HepG2 (cell line): ENCODE data around the gene PRPF4. TPM values are rescaled to one million over a fixed set of nuclear protein-coding genes. Genes with fewer than 3 reads are reported as not detected.

ENCODE experiments used
- HMG20A ChIP-seq: IDR thresholded peaks from 2 replicates; pipeline ENCODE4 v1.6.1; 2016; ENCODE audit warnings: borderline replicate concordance
- HNRNPUL1 ChIP-seq: fragments of 200-400 bp; formaldehyde crosslinking; IDR thresholded peaks from 2 replicates; pipeline ENCODE4 v1.6.1; 2017; ENCODE audit warnings: low read depth, mild to moderate bottlenecking, low read length, moderate library complexity
- JUND ChIP-seq: sonication (generic); formaldehyde crosslinking; IDR thresholded peaks from 2 replicates; pipeline ENCODE4 v1.8.0; 2022; ENCODE audit warnings: mild to moderate bottlenecking, missing genetic modification reagents
- RAD21 ChIP-seq: fragments of 450-650 bp; formaldehyde crosslinking; IDR thresholded peaks from 2 replicates; pipeline ENCODE4 v1.5.0; 2020; ENCODE audit warnings: mild to moderate bottlenecking
- RFX1 ChIP-seq: fragments of 450-650 bp; IDR thresholded peaks from 2 replicates; pipeline ENCODE4 v1.6.1; 2017
- SP1 ChIP-seq, 2 experiments: fragments of 450-650 bp in 1 of 2; sonication (generic) in 1 of 2; formaldehyde crosslinking in 1 of 2; IDR thresholded peaks; 2 replicates each; pipeline versions ENCODE4 v1.4.0 to v1.6.1; 2016 to 2020; ENCODE audit warnings: missing genetic modification reagents in 1 of 2
- SP2 ChIP-seq: sonication (generic); formaldehyde crosslinking; IDR thresholded peaks from 2 replicates; pipeline ENCODE4 v1.5.1; 2020; ENCODE audit warnings: mild to moderate bottlenecking, missing genetic modification reagents
- ZNF546 ChIP-seq: sonication (generic); formaldehyde crosslinking; conservative IDR thresholded peaks from 2 replicates; pipeline ENCODE4 v1.8.1; 2023; ENCODE audit warnings: mild to moderate bottlenecking, missing genetic modification reagents
- ZNF556 ChIP-seq: sonication (generic); formaldehyde crosslinking; IDR thresholded peaks from 2 replicates; pipeline ENCODE4 v1.4.0; 2020; ENCODE audit warnings: mild to moderate bottlenecking, missing genetic modification reagents, borderline replicate concordance
- ZNF781 ChIP-seq: sonication (generic); formaldehyde crosslinking; IDR thresholded peaks from 2 replicates; pipeline ENCODE4 v1.5.1; 2020; ENCODE audit warnings: borderline replicate concordance, mild to moderate bottlenecking, missing genetic modification reagents; ENCODE audit errors: not compliant biosample characterization
- polyA plus RNA-seq, 8 experiments: library from polyadenylated mRNA; depleted of rRNA in 3 of 8; stranded (reverse) in 7 of 8; unstranded in 1 of 8; fragments of >200 nt; fragmentation: Illumina TruSeq in 4 of 8; extraction: Trizol in 4 of 8; gene quantifications; 2 replicates each; pipeline versions ENCODE4 v1.2.1 to v1.2.3, GENCODE V29; 2011 to 2016; ENCODE audit warnings: low read depth in 4 of 8, missing spikeins in 1 of 8, mixed read lengths in 1 of 8; ENCODE audit not compliant: insufficient read depth in 1 of 8
- total RNA-seq, 5 experiments: library from RNA; depleted of rRNA; stranded (reverse); fragments of >200 nt; fragmentation: Illumina TruSeq; extraction: Trizol; gene quantifications; 2 replicates each; pipeline ENCODE4 v1.2.3, GENCODE V29; 2016; ENCODE audit warnings: low read depth in 1 of 5
- TF ChIP-seq, protein P1 (sequence below): sonication (generic); formaldehyde crosslinking; IDR thresholded peaks from 2 replicates; pipeline ENCODE4 v1.8.0; 2022; ENCODE audit warnings: missing genetic modification reagents, mild to moderate bottlenecking, inconsistent platforms, borderline replicate concordance
- TF ChIP-seq, protein P2 (sequence below): sonication (generic); formaldehyde crosslinking; IDR thresholded peaks from 2 replicates; pipeline ENCODE4 v1.4.0; 2020; ENCODE audit warnings: mild to moderate bottlenecking, missing genetic modification reagents
- TF ChIP-seq, protein P3 (sequence below): sonication (generic); formaldehyde crosslinking; IDR thresholded peaks from 2 replicates; pipeline ENCODE4 v1.4.0; 2020; ENCODE audit warnings: missing genetic modification reagents, borderline replicate concordance
- TF ChIP-seq, protein P4 (sequence below): IDR thresholded peaks from 2 replicates; pipeline ENCODE4 v1.6.1; 2016; ENCODE audit warnings: missing biosample characterization, missing genetic modification reagents, low read depth
- TF ChIP-seq, protein P5 (sequence below): sonication (generic); formaldehyde crosslinking; IDR thresholded peaks from 2 replicates; pipeline ENCODE4 v1.4.0; 2020; ENCODE audit warnings: missing genetic modification reagents
- TF ChIP-seq, protein P6 (sequence below), 2 experiments: fragments of 450-650 bp in 1 of 2; sonication (generic) in 1 of 2; formaldehyde crosslinking; IDR thresholded peaks; 2 replicates each; pipeline versions ENCODE4 v1.5.0 to v1.8.0; 2020 to 2022; ENCODE audit warnings: mild to moderate bottlenecking in 1 of 2, missing genetic modification reagents in 1 of 2

Gene PRPF4
- total and polyA plus RNA-seq, 2 of the 13 experiments (the other 11 are each of a cell fraction or from before 2014, with no cell fraction given): 10.3 to 49.0 TPM

DNA sequence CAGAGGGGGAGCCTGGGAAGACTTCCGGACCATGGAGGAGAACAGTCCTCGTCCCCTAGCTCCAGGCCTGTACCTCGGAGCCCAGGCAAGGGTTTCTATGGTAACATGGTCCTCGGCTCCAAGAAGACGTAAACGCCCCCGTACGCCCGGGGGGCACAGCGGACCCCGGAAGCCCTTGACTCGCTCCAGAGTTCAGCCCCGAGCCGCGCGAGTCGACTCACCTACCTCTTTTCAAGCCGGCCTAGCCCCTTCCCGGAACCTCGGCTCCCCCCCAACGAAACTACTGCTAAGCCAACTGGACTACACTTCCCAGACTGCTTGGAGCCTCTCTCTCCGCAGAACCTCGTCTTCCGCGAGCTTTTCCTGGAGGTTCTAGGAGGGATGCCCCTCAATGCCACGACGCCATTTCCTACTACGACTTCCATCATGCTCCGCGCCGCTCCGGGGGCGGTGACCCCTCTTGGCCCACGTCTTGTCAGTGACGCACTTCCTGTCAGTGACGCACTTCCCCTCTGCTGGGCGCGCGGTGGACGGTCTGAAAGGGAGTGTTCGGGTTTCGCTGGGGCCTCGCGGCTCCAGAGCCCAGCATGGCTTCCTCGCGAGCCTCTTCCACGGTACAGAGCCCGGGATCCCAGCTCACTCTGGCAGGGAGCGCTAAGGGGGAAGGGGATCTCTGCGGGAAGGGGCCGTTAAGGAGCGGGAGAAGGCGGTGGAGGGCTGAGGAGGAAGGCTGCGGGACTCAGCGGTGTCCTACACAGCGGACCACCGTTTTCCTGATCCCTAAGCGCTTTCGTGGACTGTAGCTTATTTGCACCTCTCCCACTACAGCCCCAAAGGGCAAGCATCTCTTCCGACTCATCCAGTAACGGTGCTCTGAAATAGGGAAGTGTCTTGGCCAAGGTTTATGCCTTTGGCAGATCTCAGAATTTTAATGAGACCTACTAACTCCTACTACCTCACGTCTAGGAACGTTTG, at the start of gene PRPF4, which contains the start of gene CDC26 (continued):
- TF ChIP-seq, protein P1, sequence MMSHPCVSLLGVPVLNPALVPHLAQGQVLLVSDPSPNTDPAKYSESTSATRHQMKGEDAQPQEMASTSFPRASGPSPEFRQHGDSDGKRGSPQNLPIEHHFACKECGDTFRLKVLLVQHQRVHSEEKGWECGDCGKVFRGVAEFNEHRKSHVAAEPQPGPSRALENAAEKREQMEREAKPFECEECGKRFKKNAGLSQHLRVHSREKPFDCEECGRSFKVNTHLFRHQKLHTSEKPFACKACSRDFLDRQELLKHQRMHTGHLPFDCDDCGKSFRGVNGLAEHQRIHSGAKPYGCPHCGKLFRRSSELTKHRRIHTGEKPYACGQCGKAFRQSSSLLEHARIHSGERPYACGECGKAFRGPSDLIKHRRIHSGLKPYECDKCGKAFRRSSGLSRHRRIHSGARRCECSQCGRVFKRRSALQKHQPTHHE (CRISPR knock-in tag): peak; percentile 70; the same call in 1 of the 2 replicates
- TF ChIP-seq HNRNPUL1: no peak
- TF ChIP-seq JUND (CRISPR knock-in tag): no peak
- TF ChIP-seq ZNF781: no peak
- peak; percentile 40; the same call in 1 of the 2 replicates for TF ChIP-seq RFX1
- TF ChIP-seq, protein P2, sequence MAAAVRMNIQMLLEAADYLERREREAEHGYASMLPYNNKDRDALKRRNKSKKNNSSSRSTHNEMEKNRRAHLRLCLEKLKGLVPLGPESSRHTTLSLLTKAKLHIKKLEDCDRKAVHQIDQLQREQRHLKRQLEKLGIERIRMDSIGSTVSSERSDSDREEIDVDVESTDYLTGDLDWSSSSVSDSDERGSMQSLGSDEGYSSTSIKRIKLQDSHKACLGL: peak; percentile 65
- TF ChIP-seq SP2 (CRISPR knock-in tag): peak; percentile 77
- 0 out of 2 replicates have a peak, but pooled peaks have one; percentile 31 for TF ChIP-seq RAD21 (CRISPR knock-in tag)
- TF ChIP-seq, protein P3, sequence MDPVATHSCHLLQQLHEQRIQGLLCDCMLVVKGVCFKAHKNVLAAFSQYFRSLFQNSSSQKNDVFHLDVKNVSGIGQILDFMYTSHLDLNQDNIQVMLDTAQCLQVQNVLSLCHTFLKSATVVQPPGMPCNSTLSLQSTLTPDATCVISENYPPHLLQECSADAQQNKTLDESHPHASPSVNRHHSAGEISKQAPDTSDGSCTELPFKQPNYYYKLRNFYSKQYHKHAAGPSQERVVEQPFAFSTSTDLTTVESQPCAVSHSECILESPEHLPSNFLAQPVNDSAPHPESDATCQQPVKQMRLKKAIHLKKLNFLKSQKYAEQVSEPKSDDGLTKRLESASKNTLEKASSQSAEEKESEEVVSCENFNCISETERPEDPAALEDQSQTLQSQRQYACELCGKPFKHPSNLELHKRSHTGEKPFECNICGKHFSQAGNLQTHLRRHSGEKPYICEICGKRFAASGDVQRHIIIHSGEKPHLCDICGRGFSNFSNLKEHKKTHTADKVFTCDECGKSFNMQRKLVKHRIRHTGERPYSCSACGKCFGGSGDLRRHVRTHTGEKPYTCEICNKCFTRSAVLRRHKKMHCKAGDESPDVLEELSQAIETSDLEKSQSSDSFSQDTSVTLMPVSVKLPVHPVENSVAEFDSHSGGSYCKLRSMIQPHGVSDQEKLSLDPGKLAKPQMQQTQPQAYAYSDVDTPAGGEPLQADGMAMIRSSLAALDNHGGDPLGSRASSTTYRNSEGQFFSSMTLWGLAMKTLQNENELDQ (CRISPR knock-in tag): no peak
- TF ChIP-seq ZNF546 (CRISPR knock-in tag): peak; percentile 79; the same call in 1 of the 2 replicates
- TF ChIP-seq, protein P4, sequence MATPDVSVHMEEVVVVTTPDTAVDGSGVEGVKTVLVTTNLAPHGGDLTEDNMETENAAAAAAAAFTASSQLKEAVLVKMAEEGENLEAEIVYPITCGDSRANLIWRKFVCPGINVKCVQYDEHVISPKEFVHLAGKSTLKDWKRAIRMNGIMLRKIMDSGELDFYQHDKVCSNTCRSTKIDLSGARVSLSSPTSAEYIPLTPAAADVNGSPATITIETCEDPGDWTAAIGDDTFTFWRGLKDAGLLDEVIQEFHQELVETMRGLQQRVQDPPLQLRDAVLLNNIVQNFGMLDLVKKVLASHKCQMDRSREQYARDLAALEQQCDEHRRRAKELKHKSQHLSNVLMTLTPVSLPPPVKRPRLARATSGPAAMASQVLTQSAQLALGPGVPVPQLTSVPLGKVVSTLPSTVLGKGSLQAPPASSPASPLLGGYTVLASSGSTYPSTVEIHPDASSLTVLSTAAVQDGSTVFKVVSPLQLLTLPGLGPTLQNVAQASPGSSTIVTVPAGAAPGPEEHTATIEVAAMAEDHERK (CRISPR knock-in tag): peak; percentile 38; the same call in 1 of the 2 replicates
- TF ChIP-seq ZNF556 (CRISPR knock-in tag): peak; percentile 80; the same call in 1 of the 2 replicates
- no peak for TF ChIP-seq HMG20A (CRISPR knock-in tag)
- TF ChIP-seq, protein P5, sequence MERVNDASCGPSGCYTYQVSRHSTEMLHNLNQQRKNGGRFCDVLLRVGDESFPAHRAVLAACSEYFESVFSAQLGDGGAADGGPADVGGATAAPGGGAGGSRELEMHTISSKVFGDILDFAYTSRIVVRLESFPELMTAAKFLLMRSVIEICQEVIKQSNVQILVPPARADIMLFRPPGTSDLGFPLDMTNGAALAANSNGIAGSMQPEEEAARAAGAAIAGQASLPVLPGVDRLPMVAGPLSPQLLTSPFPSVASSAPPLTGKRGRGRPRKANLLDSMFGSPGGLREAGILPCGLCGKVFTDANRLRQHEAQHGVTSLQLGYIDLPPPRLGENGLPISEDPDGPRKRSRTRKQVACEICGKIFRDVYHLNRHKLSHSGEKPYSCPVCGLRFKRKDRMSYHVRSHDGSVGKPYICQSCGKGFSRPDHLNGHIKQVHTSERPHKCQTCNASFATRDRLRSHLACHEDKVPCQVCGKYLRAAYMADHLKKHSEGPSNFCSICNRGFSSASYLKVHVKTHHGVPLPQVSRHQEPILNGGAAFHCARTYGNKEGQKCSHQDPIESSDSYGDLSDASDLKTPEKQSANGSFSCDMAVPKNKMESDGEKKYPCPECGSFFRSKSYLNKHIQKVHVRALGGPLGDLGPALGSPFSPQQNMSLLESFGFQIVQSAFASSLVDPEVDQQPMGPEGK (CRISPR knock-in tag): peak; percentile 83
- TF ChIP-seq, protein P6, sequence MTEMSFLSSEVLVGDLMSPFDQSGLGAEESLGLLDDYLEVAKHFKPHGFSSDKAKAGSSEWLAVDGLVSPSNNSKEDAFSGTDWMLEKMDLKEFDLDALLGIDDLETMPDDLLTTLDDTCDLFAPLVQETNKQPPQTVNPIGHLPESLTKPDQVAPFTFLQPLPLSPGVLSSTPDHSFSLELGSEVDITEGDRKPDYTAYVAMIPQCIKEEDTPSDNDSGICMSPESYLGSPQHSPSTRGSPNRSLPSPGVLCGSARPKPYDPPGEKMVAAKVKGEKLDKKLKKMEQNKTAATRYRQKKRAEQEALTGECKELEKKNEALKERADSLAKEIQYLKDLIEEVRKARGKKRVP (CRISPR knock-in tag; IDR thresholded peaks at IDR 0.05): no peak; a peak in 1 of 4 replicates
- TF ChIP-seq SP1 (IDR thresholded peaks at IDR 0.05): no peak
- TF ChIP-seq SP1 (CRISPR knock-in tag; IDR thresholded peaks at IDR 0.05): peak; percentile 81
